ENCODE measurements around the gene NAA50.

NAA50 gene

GRCh38 chr3:113758389-113759024 is 12.5 kb upstream of the NAA50 start:
- H3K9me3 ChIP-seq (ENCODE audit: insufficient read depth, low read length) = peaks cover 7% of the 10 kb centered on the region
- no peak overlapping the region for H3K4me3 ChIP-seq (ENCODE audit: low read length)
- TF ChIP-seq, protein P1, sequence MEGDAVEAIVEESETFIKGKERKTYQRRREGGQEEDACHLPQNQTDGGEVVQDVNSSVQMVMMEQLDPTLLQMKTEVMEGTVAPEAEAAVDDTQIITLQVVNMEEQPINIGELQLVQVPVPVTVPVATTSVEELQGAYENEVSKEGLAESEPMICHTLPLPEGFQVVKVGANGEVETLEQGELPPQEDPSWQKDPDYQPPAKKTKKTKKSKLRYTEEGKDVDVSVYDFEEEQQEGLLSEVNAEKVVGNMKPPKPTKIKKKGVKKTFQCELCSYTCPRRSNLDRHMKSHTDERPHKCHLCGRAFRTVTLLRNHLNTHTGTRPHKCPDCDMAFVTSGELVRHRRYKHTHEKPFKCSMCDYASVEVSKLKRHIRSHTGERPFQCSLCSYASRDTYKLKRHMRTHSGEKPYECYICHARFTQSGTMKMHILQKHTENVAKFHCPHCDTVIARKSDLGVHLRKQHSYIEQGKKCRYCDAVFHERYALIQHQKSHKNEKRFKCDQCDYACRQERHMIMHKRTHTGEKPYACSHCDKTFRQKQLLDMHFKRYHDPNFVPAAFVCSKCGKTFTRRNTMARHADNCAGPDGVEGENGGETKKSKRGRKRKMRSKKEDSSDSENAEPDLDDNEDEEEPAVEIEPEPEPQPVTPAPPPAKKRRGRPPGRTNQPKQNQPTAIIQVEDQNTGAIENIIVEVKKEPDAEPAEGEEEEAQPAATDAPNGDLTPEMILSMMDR (IDR thresholded peaks at IDR 0.05; ENCODE audit: low read depth, low read length) = no peak
- TF ChIP-seq EZH2phosphoT487 (IDR thresholded peaks at IDR 0.05; ENCODE audit: low read depth) = no peak
- H3K79me2 ChIP-seq (ENCODE audit: low read length) = peaks cover 9% of the 10 kb centered on the region; the same call in 1 of the 2 replicates
- peaks cover 16% of the 10 kb centered on the region for H3K4me1 ChIP-seq (ENCODE audit: low read length)
- H3K4me2 ChIP-seq (ENCODE audit: low read length) = no peak overlapping the region
- H3K9ac ChIP-seq (ENCODE audit: low read length) = no peak overlapping the region
- no peaks in the 10 kb centered on the region for H4K20me1 ChIP-seq (ENCODE audit: insufficient read depth, low read length)
- peaks cover 9% of the 10 kb centered on the region for H3K36me3 ChIP-seq (replicated peaks; ENCODE audit: low read depth, low read length)
- no peak overlapping the region for H2AFZ ChIP-seq (ENCODE audit: low read depth, low read length)
- H3K27ac ChIP-seq (ENCODE audit: low read length) = no peak overlapping the region
- H3K27me3 ChIP-seq (ENCODE audit: low read depth, low read length) = no peaks in the 10 kb centered on the region

DNA sequence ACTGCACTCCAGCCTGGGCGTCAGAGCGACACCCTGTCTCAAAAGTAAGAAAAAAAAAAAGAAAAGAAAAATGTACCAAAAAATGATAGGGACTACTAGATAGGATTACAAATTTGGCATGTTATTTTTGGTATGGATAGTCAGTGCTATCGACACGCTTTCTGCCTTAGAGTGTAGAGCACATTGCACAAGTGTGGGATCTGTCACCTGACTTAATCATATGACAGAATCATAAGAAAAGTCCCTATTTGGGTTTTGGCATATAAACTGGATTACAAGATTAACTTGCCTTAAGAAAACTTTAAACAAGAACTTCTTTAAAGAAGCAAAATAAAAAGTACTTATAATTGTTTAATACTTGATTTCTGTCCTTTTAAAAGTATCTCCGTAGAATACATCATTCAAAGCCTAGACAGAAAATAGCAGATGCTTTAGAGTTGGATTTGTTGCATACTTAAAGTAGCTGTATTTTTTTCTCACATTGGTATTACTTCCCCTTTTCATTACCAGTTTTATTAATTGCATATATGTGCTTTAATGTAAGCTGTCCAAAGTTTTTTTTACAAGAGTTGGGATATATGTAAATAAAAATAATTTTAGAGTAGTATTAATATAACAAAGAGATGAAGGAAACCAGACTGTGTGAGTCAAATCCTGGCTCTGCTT is 8.6 kb upstream of the NAA50 start:
- Histone ChIP-seq H3K79me2 (ENCODE audit: low read length) (peaks cover 16% of the 10 kb centered on the region; the same call in 1 of the 2 replicates), H3K4me3 (ENCODE audit: low read length) (peak overlapping the region; percentile 60), H3K9ac (ENCODE audit: low read length) (peak overlapping the region; percentile 31), H3K4me2 (ENCODE audit: low read length) (peak overlapping the region; percentile 72), H3K27me3 (ENCODE audit: low read depth, low read length) (no peaks in the 10 kb centered on the region), H4K20me1 (ENCODE audit: insufficient read depth, low read length) (no peaks in the 10 kb centered on the region), H3K27ac (ENCODE audit: low read length) (peak overlapping the region; percentile 51), H2AFZ (ENCODE audit: low read depth, low read length) (peak overlapping the region; percentile 51), H3K36me3 (replicated peaks; ENCODE audit: low read depth, low read length) (peaks cover 9% of the 10 kb centered on the region), H3K9me3 (ENCODE audit: insufficient read depth, low read length) (peaks cover 7% of the 10 kb centered on the region), H3K4me1 (ENCODE audit: low read length) (peaks cover 16% of the 10 kb centered on the region)
- no peak for TF ChIP-seq EZH2phosphoT487 (IDR thresholded peaks at IDR 0.05; ENCODE audit: low read depth)
- TF ChIP-seq, protein P1 (IDR thresholded peaks at IDR 0.05; ENCODE audit: low read depth, low read length) = no peak

GRCh38 chr3:113753376-113753985 is 7.4 kb upstream of the NAA50 start:
- Histone ChIP-seq H3K79me2 (ENCODE audit: low read length) (peaks cover 23% of the 10 kb centered on the region), H3K4me3 (ENCODE audit: low read length) (no peak overlapping the region), H3K4me1 (ENCODE audit: low read length) (peaks cover 27% of the 10 kb centered on the region), H3K27ac (ENCODE audit: low read length) (no peak overlapping the region), H2AFZ (ENCODE audit: low read depth, low read length) (no peak overlapping the region), H3K9ac (ENCODE audit: low read length) (no peak overlapping the region), H3K27me3 (ENCODE audit: low read depth, low read length) (no peaks in the 10 kb centered on the region), H3K36me3 (replicated peaks; ENCODE audit: low read depth, low read length) (peaks cover 5% of the 10 kb centered on the region), H3K4me2 (ENCODE audit: low read length) (peak overlapping the region; percentile 72; the same call in 1 of the 2 replicates), H3K9me3 (ENCODE audit: insufficient read depth, low read length) (peaks cover 4% of the 10 kb centered on the region), H4K20me1 (ENCODE audit: insufficient read depth, low read length) (no peaks in the 10 kb centered on the region)
- no peak for TF ChIP-seq EZH2phosphoT487 (IDR thresholded peaks at IDR 0.05; ENCODE audit: low read depth)
- TF ChIP-seq, protein P1 (IDR thresholded peaks at IDR 0.05; ENCODE audit: low read depth, low read length) = no peak

- Histone ChIP-seq H3K27me3 (ENCODE audit: low read depth, low read length) (no peaks in the 10 kb centered on the region), H3K9me3 (ENCODE audit: insufficient read depth, low read length) (no peaks in the 10 kb centered on the region), H3K79me2 (ENCODE audit: low read length) (peaks cover 33% of the 10 kb centered on the region), H3K4me1 (ENCODE audit: low read length) (peaks cover 34% of the 10 kb centered on the region), H3K4me3 (ENCODE audit: low read length) (no peak overlapping the region), H3K27ac (ENCODE audit: low read length) (no peak overlapping the region), H2AFZ (ENCODE audit: low read depth, low read length) (no peak overlapping the region), H3K36me3 (replicated peaks; ENCODE audit: low read depth, low read length) (no peaks in the 10 kb centered on the region), H3K4me2 (ENCODE audit: low read length) (no peak overlapping the region), H3K9ac (ENCODE audit: low read length) (no peak overlapping the region), H4K20me1 (ENCODE audit: insufficient read depth, low read length) (no peaks in the 10 kb centered on the region)
- no peak for TF ChIP-seq EZH2phosphoT487 (IDR thresholded peaks at IDR 0.05; ENCODE audit: low read depth)
- TF ChIP-seq, protein P1 (IDR thresholded peaks at IDR 0.05; ENCODE audit: low read depth, low read length) = no peak
These were observed 5.1 kb upstream of the NAA50 start for GRCh38 chr3:113751141-113751540.

Measured in OCI-LY3 (cell line).